Measurements from ENCODE around the gene AGGF1. TPM values are rescaled to one million over a fixed set of nuclear protein-coding genes. Genes with fewer than 3 reads are reported as not detected.
A peak's percentile ranks its signal among the peaks of the same experiment; 100 is the strongest.

The AGGF1 gene
- polyA plus RNA-seq, 1 donor (not counting 4 experiments of a cell fraction or from before 2014, with no cell fraction given), result 20.1 TPM

DNA sequence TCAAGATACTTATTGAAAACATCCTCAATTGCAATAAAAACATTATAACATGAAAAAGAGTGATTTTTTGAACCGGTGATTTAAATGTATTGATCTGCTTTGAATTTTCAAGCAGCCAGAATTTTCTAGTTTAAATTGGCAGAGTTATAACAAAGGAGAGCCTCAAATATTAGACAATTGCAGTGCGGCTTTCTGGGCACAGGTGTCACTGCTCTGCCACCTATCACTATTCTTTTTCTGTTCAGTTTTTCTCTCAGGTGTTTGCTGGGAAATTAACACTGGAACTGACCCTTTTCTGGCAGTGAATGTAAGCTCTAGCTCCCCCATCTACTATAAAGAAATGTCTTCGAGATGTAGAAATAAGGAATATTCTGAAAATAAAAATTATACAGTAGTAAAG lies 33.8 kb downstream of the AGGF1 start:
- Histone ChIP-seq H3K27ac (ENCODE audit: control insufficient read depth, insufficient read depth, low read length) (no peak overlapping the region), H2AFZ (ENCODE audit: control insufficient read depth, low read length) (no peak overlapping the region), H3K9ac (ENCODE audit: control insufficient read depth, extremely low read depth, insufficient read depth, low read length) (no peak overlapping the region), H3K36me3 (ENCODE audit: control insufficient read depth in 2 of 2, extremely low read depth in 1 of 2, insufficient read depth in 2 of 2, low read length in 2 of 2) (peaks cover 7 to 13% of the 10 kb centered on the region in 2 experiments), H3K4me3 (ENCODE audit: control insufficient read depth in 2 of 3, extremely low read depth in 1 of 3, insufficient read depth in 2 of 3, low read depth in 1 of 3, low read length in 3 of 3) (no peak overlapping the region), H3K27me3 (ENCODE audit: control insufficient read depth, extremely low read depth, insufficient read depth, low read length) (no peaks in the 10 kb centered on the region), H4K20me1 (ENCODE audit: control insufficient read depth, extremely low read depth, insufficient read depth, low read length) (no peaks in the 10 kb centered on the region), H3K4me2 (ENCODE audit: control insufficient read depth, extremely low read depth, insufficient read depth, low read depth, low read length) (no peak overlapping the region), H3K9me3 (ENCODE audit: control insufficient read depth, low read depth, low read length) (no peaks in the 10 kb centered on the region), H3K9me1 (ENCODE audit: control insufficient read depth, extremely low read depth, insufficient read depth, low read length) (no peaks in the 10 kb centered on the region), H3K4me1 (ENCODE audit: control insufficient read depth, extremely low read depth, insufficient read depth, low read length) (no peaks in the 10 kb centered on the region), H3K79me2 (ENCODE audit: control insufficient read depth, insufficient read depth, low read length) (no peaks in the 10 kb centered on the region)
- TF ChIP-seq EZH2 (IDR thresholded peaks at IDR 0.05; ENCODE audit: low read length), result no peak
- TF ChIP-seq, protein P1, sequence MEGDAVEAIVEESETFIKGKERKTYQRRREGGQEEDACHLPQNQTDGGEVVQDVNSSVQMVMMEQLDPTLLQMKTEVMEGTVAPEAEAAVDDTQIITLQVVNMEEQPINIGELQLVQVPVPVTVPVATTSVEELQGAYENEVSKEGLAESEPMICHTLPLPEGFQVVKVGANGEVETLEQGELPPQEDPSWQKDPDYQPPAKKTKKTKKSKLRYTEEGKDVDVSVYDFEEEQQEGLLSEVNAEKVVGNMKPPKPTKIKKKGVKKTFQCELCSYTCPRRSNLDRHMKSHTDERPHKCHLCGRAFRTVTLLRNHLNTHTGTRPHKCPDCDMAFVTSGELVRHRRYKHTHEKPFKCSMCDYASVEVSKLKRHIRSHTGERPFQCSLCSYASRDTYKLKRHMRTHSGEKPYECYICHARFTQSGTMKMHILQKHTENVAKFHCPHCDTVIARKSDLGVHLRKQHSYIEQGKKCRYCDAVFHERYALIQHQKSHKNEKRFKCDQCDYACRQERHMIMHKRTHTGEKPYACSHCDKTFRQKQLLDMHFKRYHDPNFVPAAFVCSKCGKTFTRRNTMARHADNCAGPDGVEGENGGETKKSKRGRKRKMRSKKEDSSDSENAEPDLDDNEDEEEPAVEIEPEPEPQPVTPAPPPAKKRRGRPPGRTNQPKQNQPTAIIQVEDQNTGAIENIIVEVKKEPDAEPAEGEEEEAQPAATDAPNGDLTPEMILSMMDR (optimal IDR thresholded peaks at IDR 0.05 in 1 of 3, IDR thresholded peaks at IDR 0.05 in 1 of 3, conservative IDR thresholded peaks at IDR 0.05 in 1 of 3; ENCODE audit: extremely low read depth in 1 of 3, insufficient read depth in 2 of 3, low read length in 3 of 3), result peak in 1 of 3 experiments; percentile 9
- dilution Hi-C loops (cut with MboI; ENCODE audit: extremely low pct_ligation_motif_present, low sequenced_read_pairs), result no loop called here
- no peak for FAIRE-seq
- DNase-seq (ENCODE audit: low read depth, low spot score), result no peak

- H3K36me3 ChIP-seq (ENCODE audit: control insufficient read depth in 2 of 2, extremely low read depth in 1 of 2, insufficient read depth in 2 of 2, low read length in 2 of 2), result peaks cover 9 to 13% of the 10 kb centered on the region in 2 experiments
- no peak for FAIRE-seq
Observed at GRCh38 chr5:77065256-77065655, 35.1 kb downstream of the AGGF1 start.

More at GRCh38 chr5:77065256-77065655, 35.1 kb downstream of the AGGF1 start:
- H3K79me2 ChIP-seq (ENCODE audit: control insufficient read depth, insufficient read depth, low read length), result no peaks in the 10 kb centered on the region
- DNase-seq (ENCODE audit: low read depth, low spot score), result no peak
- H3K27ac ChIP-seq (ENCODE audit: control insufficient read depth, insufficient read depth, low read length), result no peak overlapping the region
- no peak overlapping the region for H3K4me2 ChIP-seq (ENCODE audit: control insufficient read depth, extremely low read depth, insufficient read depth, low read depth, low read length)
- no peak overlapping the region for H3K4me3 ChIP-seq (ENCODE audit: control insufficient read depth in 2 of 3, extremely low read depth in 1 of 3, insufficient read depth in 2 of 3, low read depth in 1 of 3, low read length in 3 of 3)
- no peaks in the 10 kb centered on the region for H4K20me1 ChIP-seq (ENCODE audit: control insufficient read depth, extremely low read depth, insufficient read depth, low read length)
- dilution Hi-C loops (cut with MboI; ENCODE audit: extremely low pct_ligation_motif_present, low sequenced_read_pairs), result no loop called here
- no peaks in the 10 kb centered on the region for H3K9me1 ChIP-seq (ENCODE audit: control insufficient read depth, extremely low read depth, insufficient read depth, low read length)
- H3K9ac ChIP-seq (ENCODE audit: control insufficient read depth, extremely low read depth, insufficient read depth, low read length), result no peak overlapping the region
- H3K27me3 ChIP-seq (ENCODE audit: control insufficient read depth, extremely low read depth, insufficient read depth, low read length), result no peaks in the 10 kb centered on the region
- TF ChIP-seq EZH2 (IDR thresholded peaks at IDR 0.05; ENCODE audit: low read length), result no peak
- TF ChIP-seq, protein P1 (optimal IDR thresholded peaks at IDR 0.05 in 1 of 3, IDR thresholded peaks at IDR 0.05 in 1 of 3, conservative IDR thresholded peaks at IDR 0.05 in 1 of 3; ENCODE audit: extremely low read depth in 1 of 3, insufficient read depth in 2 of 3, low read length in 3 of 3), result no peak
- no peaks in the 10 kb centered on the region for H3K9me3 ChIP-seq (ENCODE audit: control insufficient read depth, low read depth, low read length)
- H3K4me1 ChIP-seq (ENCODE audit: control insufficient read depth, extremely low read depth, insufficient read depth, low read length), result no peaks in the 10 kb centered on the region
- no peak overlapping the region for H2AFZ ChIP-seq (ENCODE audit: control insufficient read depth, low read length)
